Measurements from ENCODE around the gene CYP2C18.
"Not testable (repeated sequence)": the region's sequence is repeated elsewhere in the genome, so short reads cannot be mapped to it uniquely, and the experiment has no call there.

CYP2C18 gene

DNA sequence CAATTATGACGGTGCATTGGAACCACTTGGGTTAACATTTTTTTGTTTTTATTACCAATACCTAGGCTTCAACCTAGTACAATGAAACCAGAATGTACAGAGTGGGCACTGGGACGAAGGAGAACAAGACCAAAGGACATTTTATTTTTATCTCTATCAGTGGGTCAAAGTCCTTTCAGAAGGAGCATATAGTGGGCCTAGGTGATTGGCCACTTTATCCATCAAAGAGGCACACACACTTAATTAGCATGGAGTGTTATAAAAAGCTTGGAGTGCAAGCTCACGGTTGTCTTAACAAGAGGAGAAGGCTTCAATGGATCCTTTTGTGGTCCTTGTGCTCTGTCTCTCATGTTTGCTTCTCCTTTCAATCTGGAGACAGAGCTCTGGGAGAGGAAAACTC, 78.9 kb downstream of the CYP2C18 start, which contains the start of gene CYP2C19:
CYP2C19 (plus strand) TSS at position 289 of the 400 bp plus-strand sequence; CDS start at position 314, 25 bp downstream.
- no peak within 1 kb of the TSS for H3K27ac ChIP-seq (ENCODE audit: low read depth, low read length)
- no peaks in the 10 kb centered on the region for H3K27me3 ChIP-seq (ENCODE audit: low read length)
- no peaks in the 10 kb centered on the region for H4K20me1 ChIP-seq (ENCODE audit: low read depth, low read length)
- no peaks in the 10 kb centered on the region for H3K79me2 ChIP-seq (ENCODE audit: insufficient read depth, low read length)
- no peak within 1 kb of the TSS for H3K9ac ChIP-seq (ENCODE audit: low read length)
- no peaks in the 10 kb centered on the region for H3K36me3 ChIP-seq (ENCODE audit: low read length)
- no peak for TF ChIP-seq EZH2phosphoT487 (conservative IDR thresholded peaks at IDR 0.05; ENCODE audit: low read length)
- TF ChIP-seq, protein P1, sequence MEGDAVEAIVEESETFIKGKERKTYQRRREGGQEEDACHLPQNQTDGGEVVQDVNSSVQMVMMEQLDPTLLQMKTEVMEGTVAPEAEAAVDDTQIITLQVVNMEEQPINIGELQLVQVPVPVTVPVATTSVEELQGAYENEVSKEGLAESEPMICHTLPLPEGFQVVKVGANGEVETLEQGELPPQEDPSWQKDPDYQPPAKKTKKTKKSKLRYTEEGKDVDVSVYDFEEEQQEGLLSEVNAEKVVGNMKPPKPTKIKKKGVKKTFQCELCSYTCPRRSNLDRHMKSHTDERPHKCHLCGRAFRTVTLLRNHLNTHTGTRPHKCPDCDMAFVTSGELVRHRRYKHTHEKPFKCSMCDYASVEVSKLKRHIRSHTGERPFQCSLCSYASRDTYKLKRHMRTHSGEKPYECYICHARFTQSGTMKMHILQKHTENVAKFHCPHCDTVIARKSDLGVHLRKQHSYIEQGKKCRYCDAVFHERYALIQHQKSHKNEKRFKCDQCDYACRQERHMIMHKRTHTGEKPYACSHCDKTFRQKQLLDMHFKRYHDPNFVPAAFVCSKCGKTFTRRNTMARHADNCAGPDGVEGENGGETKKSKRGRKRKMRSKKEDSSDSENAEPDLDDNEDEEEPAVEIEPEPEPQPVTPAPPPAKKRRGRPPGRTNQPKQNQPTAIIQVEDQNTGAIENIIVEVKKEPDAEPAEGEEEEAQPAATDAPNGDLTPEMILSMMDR (IDR thresholded peaks at IDR 0.05; ENCODE audit: insufficient read depth, low read length, poor library complexity, severe bottlenecking): no peak
- H3F3A ChIP-seq (ENCODE audit: insufficient read depth): no peaks in the 10 kb centered on the region
- H3K9me3 ChIP-seq (ENCODE audit: insufficient read depth, low read length): no peaks in the 10 kb centered on the region
- no peaks in the 10 kb centered on the region for H3K9me2 ChIP-seq (replicated peaks; ENCODE audit: insufficient read depth, low read length)
- H3K4me3 ChIP-seq (ENCODE audit: insufficient read depth, low read length, poor library complexity, severe bottlenecking): no peak within 1 kb of the TSS
- H2AFZ ChIP-seq (ENCODE audit: low read depth, low read length, severe bottlenecking): no peak within 1 kb of the TSS
- H3K4me2 ChIP-seq (ENCODE audit: low read depth, low read length, poor library complexity, severe bottlenecking): no peak within 1 kb of the TSS

GRCh38 chr10:94775425-94775824, 91.9 kb downstream of the CYP2C18 start:
- not testable (repeated sequence) for H3F3A ChIP-seq (ENCODE audit: insufficient read depth)

DNA sequence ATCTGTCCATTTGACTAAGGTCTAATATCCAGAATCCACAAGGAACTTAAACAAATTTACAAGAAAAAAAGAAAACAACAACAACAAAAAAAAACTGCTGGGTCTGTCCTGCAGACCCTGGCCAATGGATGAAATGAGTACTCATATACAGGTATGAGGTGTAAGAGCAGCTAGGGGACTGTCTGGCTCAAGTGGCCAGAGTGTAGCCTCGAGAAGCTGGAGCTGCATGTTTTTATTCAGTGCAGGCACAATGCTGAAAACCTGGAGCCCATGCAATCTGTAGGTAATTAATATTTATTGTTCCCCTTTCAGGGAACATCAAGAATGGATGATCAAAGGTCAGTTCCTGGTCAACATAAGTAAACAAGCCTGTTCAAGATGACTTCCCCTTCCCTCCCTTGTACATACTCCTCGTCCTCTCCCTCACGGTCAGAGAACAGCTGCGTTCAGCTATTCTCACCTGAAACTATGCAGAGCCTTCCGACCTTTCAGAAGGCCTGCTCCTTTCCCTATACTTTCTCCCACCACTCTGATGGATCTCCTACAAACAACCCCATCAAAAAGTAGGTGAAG, 94.4 kb downstream of the CYP2C18 start:
- Histone ChIP-seq H3K79me2 (ENCODE audit: insufficient read depth, low read length) (no peaks in the 10 kb centered on the region), H3F3A (ENCODE audit: insufficient read depth) (no peaks in the 10 kb centered on the region), H3K36me3 (ENCODE audit: low read length) (no peaks in the 10 kb centered on the region), H3K9me3 (ENCODE audit: insufficient read depth, low read length) (no peaks in the 10 kb centered on the region), H2AFZ (ENCODE audit: low read depth, low read length, severe bottlenecking) (no peak overlapping the region), H3K9ac (ENCODE audit: low read length) (no peak overlapping the region), H3K27me3 (ENCODE audit: low read length) (no peaks in the 10 kb centered on the region), H3K9me2 (replicated peaks; ENCODE audit: insufficient read depth, low read length) (no peaks in the 10 kb centered on the region), H3K27ac (ENCODE audit: low read depth, low read length) (no peak overlapping the region), H3K4me2 (ENCODE audit: low read depth, low read length, poor library complexity, severe bottlenecking) (no peak overlapping the region), H4K20me1 (ENCODE audit: low read depth, low read length) (no peaks in the 10 kb centered on the region), H3K4me3 (ENCODE audit: insufficient read depth, low read length, poor library complexity, severe bottlenecking) (no peak overlapping the region)
- TF ChIP-seq, protein P1 (IDR thresholded peaks at IDR 0.05; ENCODE audit: insufficient read depth, low read length, poor library complexity, severe bottlenecking): no peak
- TF ChIP-seq EZH2phosphoT487 (conservative IDR thresholded peaks at IDR 0.05; ENCODE audit: low read length): no peak

More at GRCh38 chr10:94775425-94775824, 91.9 kb downstream of the CYP2C18 start:
- not testable (repeated sequence) for H3K9me2 ChIP-seq (replicated peaks; ENCODE audit: insufficient read depth, low read length); H3K4me2 ChIP-seq (ENCODE audit: low read depth, low read length, poor library complexity, severe bottlenecking); H3K9ac ChIP-seq (ENCODE audit: low read length); H3K27me3 ChIP-seq (ENCODE audit: low read length); H3K36me3 ChIP-seq (ENCODE audit: low read length); H4K20me1 ChIP-seq (ENCODE audit: low read depth, low read length); H3K9me3 ChIP-seq (ENCODE audit: insufficient read depth, low read length); H3K79me2 ChIP-seq (ENCODE audit: insufficient read depth, low read length); H3K27ac ChIP-seq (ENCODE audit: low read depth, low read length); H3K4me3 ChIP-seq (ENCODE audit: insufficient read depth, low read length, poor library complexity, severe bottlenecking); H2AFZ ChIP-seq (ENCODE audit: low read depth, low read length, severe bottlenecking)

- Histone ChIP-seq H3K9me3 (ENCODE audit: insufficient read depth, low read length) (no peaks in the 10 kb centered on the region), H3K4me2 (ENCODE audit: low read depth, low read length, poor library complexity, severe bottlenecking) (no peak overlapping the region), H3K27ac (ENCODE audit: low read depth, low read length) (no peak overlapping the region), H4K20me1 (ENCODE audit: low read depth, low read length) (no peaks in the 10 kb centered on the region), H3K27me3 (ENCODE audit: low read length) (no peaks in the 10 kb centered on the region), H3K36me3 (ENCODE audit: low read length) (no peaks in the 10 kb centered on the region), H3K9ac (ENCODE audit: low read length) (no peak overlapping the region), H3K4me3 (ENCODE audit: insufficient read depth, low read length, poor library complexity, severe bottlenecking) (no peak overlapping the region), H2AFZ (ENCODE audit: low read depth, low read length, severe bottlenecking) (no peak overlapping the region), H3K79me2 (ENCODE audit: insufficient read depth, low read length) (no peaks in the 10 kb centered on the region), H3F3A (ENCODE audit: insufficient read depth) (no peaks in the 10 kb centered on the region), H3K9me2 (replicated peaks; ENCODE audit: insufficient read depth, low read length) (no peaks in the 10 kb centered on the region)
- TF ChIP-seq EZH2phosphoT487 (conservative IDR thresholded peaks at IDR 0.05; ENCODE audit: low read length): no peak
- TF ChIP-seq, protein P1 (IDR thresholded peaks at IDR 0.05; ENCODE audit: insufficient read depth, low read length, poor library complexity, severe bottlenecking): no peak
Observed at GRCh38 chr10:94780844-94781243, 97.3 kb downstream of the CYP2C18 start.

Measured in SU-DHL-6 (cell line).